ENCODE results near the gene MYO1F. TPM values are rescaled to one million over a fixed set of nuclear protein-coding genes. Genes with fewer than 3 reads are reported as not detected.

Gene MYO1F
- total and polyA plus RNA-seq, 2 donors (not counting 1 experiment from before 2014, with no cell fraction given): 76.3 to 126 TPM

DNA sequence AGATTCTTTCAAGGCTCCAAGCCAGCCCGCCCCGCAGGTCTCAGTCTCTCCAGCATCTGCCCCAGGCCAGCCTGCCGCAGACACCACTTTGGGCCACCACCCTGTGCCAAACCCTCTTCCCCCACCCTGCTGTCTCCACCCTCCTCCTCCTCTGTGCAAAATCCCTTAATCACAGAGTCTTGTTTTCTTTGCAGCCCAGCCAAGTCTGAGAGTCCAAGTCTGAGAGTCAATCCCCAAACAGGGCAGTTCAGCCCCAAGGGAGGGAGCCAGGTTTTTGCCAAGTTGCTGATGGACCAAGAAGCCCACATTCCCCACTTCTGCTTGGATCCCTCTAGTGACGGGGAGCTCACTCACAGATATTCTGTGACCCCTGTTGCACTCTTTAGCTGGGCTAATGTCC lies 30.1 kb upstream of the MYO1F start:
- Mint-ChIP-seq H3K4me1 (peaks cover 15% of the 10 kb centered on the region), H3K27ac (no peak overlapping the region), H3K4me3 (no peak overlapping the region), H3K27me3 (peaks cover 36% of the 10 kb centered on the region), H3K9me3 (ENCODE audit: insufficient read depth) (no peaks in the 10 kb centered on the region)
- ChIA-PET POLR2A (no interaction called here), CTCF (no interaction called here)
- no peak overlapping the region for H3K9ac ChIP-seq (ENCODE audit: low read length)
- peaks cover 16 to 22% of the 10 kb centered on the region in 2 donors for H3K4me1 ChIP-seq (ENCODE audit: control insufficient read depth in 2 of 2, insufficient read depth in 2 of 2, low read length in 2 of 2)
- H3K4me3 ChIP-seq (ENCODE audit: control extremely low read depth in 1 of 5, extremely low read depth in 1 of 5, insufficient read depth in 1 of 5, low read depth in 2 of 5, low read length in 4 of 5): no peak overlapping the region
- TF ChIP-seq, protein P1, sequence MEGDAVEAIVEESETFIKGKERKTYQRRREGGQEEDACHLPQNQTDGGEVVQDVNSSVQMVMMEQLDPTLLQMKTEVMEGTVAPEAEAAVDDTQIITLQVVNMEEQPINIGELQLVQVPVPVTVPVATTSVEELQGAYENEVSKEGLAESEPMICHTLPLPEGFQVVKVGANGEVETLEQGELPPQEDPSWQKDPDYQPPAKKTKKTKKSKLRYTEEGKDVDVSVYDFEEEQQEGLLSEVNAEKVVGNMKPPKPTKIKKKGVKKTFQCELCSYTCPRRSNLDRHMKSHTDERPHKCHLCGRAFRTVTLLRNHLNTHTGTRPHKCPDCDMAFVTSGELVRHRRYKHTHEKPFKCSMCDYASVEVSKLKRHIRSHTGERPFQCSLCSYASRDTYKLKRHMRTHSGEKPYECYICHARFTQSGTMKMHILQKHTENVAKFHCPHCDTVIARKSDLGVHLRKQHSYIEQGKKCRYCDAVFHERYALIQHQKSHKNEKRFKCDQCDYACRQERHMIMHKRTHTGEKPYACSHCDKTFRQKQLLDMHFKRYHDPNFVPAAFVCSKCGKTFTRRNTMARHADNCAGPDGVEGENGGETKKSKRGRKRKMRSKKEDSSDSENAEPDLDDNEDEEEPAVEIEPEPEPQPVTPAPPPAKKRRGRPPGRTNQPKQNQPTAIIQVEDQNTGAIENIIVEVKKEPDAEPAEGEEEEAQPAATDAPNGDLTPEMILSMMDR (IDR thresholded peaks at IDR 0.05): no peak
- no peak for TF ChIP-seq EZH2 (IDR thresholded peaks at IDR 0.05; ENCODE audit: borderline replicate concordance, insufficient read depth, low read depth, low read length, poor library complexity, severe bottlenecking)
- no peak for ATAC-seq (ENCODE audit: low read depth)
- 100% methylated on average over 4 of the region's 4 CpGs for WGBS (ENCODE audit: insufficient coverage)
- peaks cover 0 to 35% (median 6%) of the 10 kb centered on the region in 3 donors for H3K9me3 ChIP-seq (ENCODE audit: control extremely low read depth in 1 of 3, control insufficient read depth in 2 of 3, insufficient read depth in 1 of 3, low read length in 2 of 3)
- H4K20me1 ChIP-seq (ENCODE audit: control insufficient read depth, insufficient read depth, low read length, poor library complexity, severe bottlenecking): no peaks in the 10 kb centered on the region
- no peaks in the 10 kb centered on the region for H3K79me2 ChIP-seq (ENCODE audit: control insufficient read depth, insufficient read depth, low read length)
- H2AFZ ChIP-seq (ENCODE audit: insufficient read depth, low read depth, low read length, poor library complexity, severe bottlenecking): no peak overlapping the region
- H3K27me3 ChIP-seq (replicated peaks in 1 of 4; ENCODE audit: control extremely low read depth in 1 of 4, control insufficient read depth in 3 of 4, insufficient read depth in 4 of 4, low read length in 3 of 4): peaks cover 0 to 27% (median 19%) of the 10 kb centered on the region in 4 experiments
- no peak overlapping the region for H3K27ac ChIP-seq (ENCODE audit: low read length in 2 of 2)
- DNase-seq: no peak
- intact Hi-C loops (cut with micrococcal nuclease): no loop called here
- no peaks in the 10 kb centered on the region for H3K36me3 ChIP-seq (replicated peaks in 1 of 2; ENCODE audit: control extremely low read depth in 1 of 2, control insufficient read depth in 1 of 2, extremely low read depth in 1 of 2, insufficient read depth in 2 of 2, low read length in 1 of 2)
- H3K4me2 ChIP-seq (replicated peaks; ENCODE audit: low read depth, low read length, poor library complexity, severe bottlenecking): no peak overlapping the region

- Histone ChIP-seq H3K4me1 (ENCODE audit: control insufficient read depth in 2 of 2, insufficient read depth in 2 of 2, low read length in 2 of 2) (peaks cover 16 to 22% of the 10 kb centered on the region in 2 donors), H4K20me1 (ENCODE audit: control insufficient read depth, insufficient read depth, low read length, poor library complexity, severe bottlenecking) (no peaks in the 10 kb centered on the region), H3K36me3 (replicated peaks in 1 of 2; ENCODE audit: control extremely low read depth in 1 of 2, control insufficient read depth in 1 of 2, extremely low read depth in 1 of 2, insufficient read depth in 2 of 2, low read length in 1 of 2) (no peaks in the 10 kb centered on the region), H3K4me2 (replicated peaks; ENCODE audit: low read depth, low read length, poor library complexity, severe bottlenecking) (no peak overlapping the region), H3K27ac (ENCODE audit: low read length in 2 of 2) (no peak overlapping the region), H3K9ac (ENCODE audit: low read length) (no peak overlapping the region), H3K9me3 (ENCODE audit: control extremely low read depth in 1 of 3, control insufficient read depth in 2 of 3, insufficient read depth in 1 of 3, low read length in 2 of 3) (peaks cover 0 to 34% (median 6%) of the 10 kb centered on the region in 3 donors), H2AFZ (ENCODE audit: insufficient read depth, low read depth, low read length, poor library complexity, severe bottlenecking) (no peak overlapping the region), H3K79me2 (ENCODE audit: control insufficient read depth, insufficient read depth, low read length) (no peaks in the 10 kb centered on the region), H3K27me3 (replicated peaks in 1 of 4; ENCODE audit: control extremely low read depth in 1 of 4, control insufficient read depth in 3 of 4, insufficient read depth in 4 of 4, low read length in 3 of 4) (peaks cover 0 to 27% (median 19%) of the 10 kb centered on the region in 4 experiments), H3K4me3 (ENCODE audit: control extremely low read depth in 1 of 5, extremely low read depth in 1 of 5, insufficient read depth in 1 of 5, low read depth in 2 of 5, low read length in 4 of 5) (no peak overlapping the region)
- CTCF ChIA-PET: no interaction called here
- H3K27me3 Mint-ChIP-seq: peaks cover 39% of the 10 kb centered on the region
- POLR2A ChIA-PET: no interaction called here
- 98% methylated on average over 16 of the region's 17 CpGs for WGBS (ENCODE audit: insufficient coverage)
- H3K4me1 Mint-ChIP-seq: peaks cover 13% of the 10 kb centered on the region
- TF ChIP-seq, protein P1 (IDR thresholded peaks at IDR 0.05): no peak
- no peak for TF ChIP-seq EZH2 (IDR thresholded peaks at IDR 0.05; ENCODE audit: borderline replicate concordance, insufficient read depth, low read depth, low read length, poor library complexity, severe bottlenecking)
- H3K9me3 Mint-ChIP-seq (ENCODE audit: insufficient read depth): no peaks in the 10 kb centered on the region
- intact Hi-C loops (cut with micrococcal nuclease): no loop called here
- H3K4me3 Mint-ChIP-seq: no peak overlapping the region
- ATAC-seq (ENCODE audit: low read depth) (no peak), DNase-seq (no peak)
- no peak overlapping the region for H3K27ac Mint-ChIP-seq
Measured at GRCh38 chr19:8605514-8605913, 28.3 kb upstream of the MYO1F start.

Measured in B cell (primary cell).